HepG2 (cell line): ENCODE results near the gene RYR2. TPM values are rescaled to one million over a fixed set of nuclear protein-coding genes. Genes with fewer than 3 reads are reported as not detected.
A peak's percentile ranks its signal among the peaks of the same experiment; 100 is the strongest.

Experiments
- BRCA1 ChIP-seq: sonication (generic); formaldehyde crosslinking; IDR thresholded peaks from 2 replicates; pipeline ENCODE4 v1.4.0; 2020; ENCODE audit warnings: missing genetic modification reagents
- CBX2 ChIP-seq, 2 experiments: fragments of 200-600 bp in 1 of 2; sonication (generic); formaldehyde crosslinking in 1 of 2; IDR thresholded peaks; 2 replicates each; pipeline versions ENCODE4 v1.7.0 to v1.8.1; 2018 to 2022; ENCODE audit warnings: low read depth in 2 of 2, low read length in 1 of 2, mild to moderate bottlenecking in 1 of 2, missing genetic modification reagents in 1 of 2
- CREB1 ChIP-seq, 2 experiments: fragments of 450-650 bp in 1 of 2; IDR thresholded peaks; 2 replicates each; pipeline ENCODE4 v1.6.1; 2016 to 2017; ENCODE audit warnings: control low read depth in 1 of 2, mild to moderate bottlenecking in 1 of 2, missing compliant biosample characterization in 1 of 2, missing genetic modification characterization in 1 of 2
- ETV5 ChIP-seq: IDR thresholded peaks from 2 replicates; pipeline ENCODE4 v1.6.1; 2018; ENCODE audit warnings: missing biosample characterization, missing genetic modification reagents, inconsistent platforms, borderline replicate concordance
- FOXA3 ChIP-seq: IDR thresholded peaks from 2 replicates; pipeline ENCODE4 v1.6.1; 2016; ENCODE audit warnings: missing genetic modification reagents, missing compliant biosample characterization
- HNRNPL ChIP-seq: fragments of 200-400 bp; formaldehyde crosslinking; IDR thresholded peaks from 2 replicates; pipeline ENCODE4 v1.6.1; 2017; ENCODE audit warnings: mild to moderate bottlenecking, low read depth, low read length
- HOXD1 ChIP-seq: sonication (generic); formaldehyde crosslinking; IDR thresholded peaks from 2 replicates; pipeline ENCODE4 v1.5.0; 2020; ENCODE audit warnings: missing genetic modification reagents
- MAFG ChIP-seq: sonication (generic); formaldehyde crosslinking; IDR thresholded peaks from 2 replicates; pipeline ENCODE4 v1.5.1; 2020; ENCODE audit warnings: mild to moderate bottlenecking, missing genetic modification reagents
- PITX1 ChIP-seq: sonication (generic); formaldehyde crosslinking; IDR thresholded peaks from 2 replicates; pipeline ENCODE4 v1.5.1; 2020; ENCODE audit warnings: mild to moderate bottlenecking, missing genetic modification reagents
- PPARG ChIP-seq: conservative IDR thresholded peaks from 2 replicates; pipeline ENCODE4 v1.6.1; 2016; ENCODE audit warnings: missing biosample characterization, missing genetic modification reagents
- RFXANK ChIP-seq: IDR thresholded peaks from 2 replicates; pipeline ENCODE4 v1.6.1; 2016
- RXRB ChIP-seq: IDR thresholded peaks from 2 replicates; pipeline ENCODE4 v1.6.1; 2016; ENCODE audit warnings: borderline replicate concordance, missing genetic modification reagents, missing compliant biosample characterization
- TMF1 ChIP-seq: sonication (generic); formaldehyde crosslinking; IDR thresholded peaks from 2 replicates; pipeline ENCODE4 v1.8.1; 2022; ENCODE audit warnings: low read depth, missing genetic modification reagents
- TOE1 ChIP-seq: sonication (generic); formaldehyde crosslinking; IDR thresholded peaks from 2 replicates; pipeline ENCODE4 v1.4.0; 2020; ENCODE audit warnings: mild to moderate bottlenecking, missing genetic modification reagents
- ZBTB20 ChIP-seq: sonication (generic); formaldehyde crosslinking; IDR thresholded peaks from 2 replicates; pipeline ENCODE4 v1.8.1; 2023; ENCODE audit warnings: missing genetic modification reagents, low read depth, mild to moderate bottlenecking, borderline replicate concordance
- ZNF225 ChIP-seq: sonication (generic); formaldehyde crosslinking; IDR thresholded peaks from 2 replicates; pipeline ENCODE4 v1.4.0; 2020; ENCODE audit warnings: mild to moderate bottlenecking, missing genetic modification reagents
- ZNF235 ChIP-seq: sonication (generic); formaldehyde crosslinking; IDR thresholded peaks from 2 replicates; pipeline ENCODE4 v1.8.1; 2023; ENCODE audit warnings: mild to moderate bottlenecking, missing genetic modification reagents, borderline replicate concordance
- ZNF333 ChIP-seq: sonication (generic); formaldehyde crosslinking; IDR thresholded peaks from 2 replicates; pipeline ENCODE4 v1.4.0; 2020; ENCODE audit warnings: mild to moderate bottlenecking, missing genetic modification reagents, borderline replicate concordance
- ZNF367 ChIP-seq: sonication (generic); formaldehyde crosslinking; IDR thresholded peaks from 2 replicates; pipeline ENCODE4 v1.4.0; 2020; ENCODE audit warnings: missing genetic modification reagents, borderline replicate concordance
- ZNF558 ChIP-seq: sonication (generic); formaldehyde crosslinking; IDR thresholded peaks from 2 replicates; pipeline ENCODE4 v1.9.0; 2022; ENCODE audit warnings: mild to moderate bottlenecking, missing genetic modification reagents, borderline replicate concordance
- ZNF678 ChIP-seq: sonication (generic); formaldehyde crosslinking; IDR thresholded peaks from 2 replicates; pipeline ENCODE4 v1.4.0; 2020; ENCODE audit warnings: mild to moderate bottlenecking, missing genetic modification reagents
- ZNF740 ChIP-seq: sonication (generic); formaldehyde crosslinking; IDR thresholded peaks from 2 replicates; pipeline ENCODE4 v1.4.0; 2020; ENCODE audit warnings: missing genetic modification reagents
- polyA plus RNA-seq, 8 experiments: library from polyadenylated mRNA; depleted of rRNA in 3 of 8; stranded (reverse) in 7 of 8; unstranded in 1 of 8; fragments of >200 nt; fragmentation: Illumina TruSeq in 4 of 8; extraction: Trizol in 4 of 8; gene quantifications; 2 replicates each; pipeline versions ENCODE4 v1.2.1 to v1.2.3, GENCODE V29; 2011 to 2016; ENCODE audit warnings: low read depth in 4 of 8, missing spikeins in 1 of 8, mixed read lengths in 1 of 8; ENCODE audit not compliant: insufficient read depth in 1 of 8
- total RNA-seq, 5 experiments: library from RNA; depleted of rRNA; stranded (reverse); fragments of >200 nt; fragmentation: Illumina TruSeq; extraction: Trizol; gene quantifications; 2 replicates each; pipeline ENCODE4 v1.2.3, GENCODE V29; 2016; ENCODE audit warnings: low read depth in 1 of 5
- TF ChIP-seq, protein P1 (sequence below): sonication (generic); formaldehyde crosslinking; conservative IDR thresholded peaks from 2 replicates; pipeline ENCODE4 v1.4.0; 2020; ENCODE audit warnings: mild to moderate bottlenecking, missing genetic modification reagents, moderate library complexity

RYR2 gene
- total and polyA plus RNA-seq, 2 of the 13 experiments (the other 11 are each of a cell fraction or from before 2014, with no cell fraction given), result not detected

DNA sequence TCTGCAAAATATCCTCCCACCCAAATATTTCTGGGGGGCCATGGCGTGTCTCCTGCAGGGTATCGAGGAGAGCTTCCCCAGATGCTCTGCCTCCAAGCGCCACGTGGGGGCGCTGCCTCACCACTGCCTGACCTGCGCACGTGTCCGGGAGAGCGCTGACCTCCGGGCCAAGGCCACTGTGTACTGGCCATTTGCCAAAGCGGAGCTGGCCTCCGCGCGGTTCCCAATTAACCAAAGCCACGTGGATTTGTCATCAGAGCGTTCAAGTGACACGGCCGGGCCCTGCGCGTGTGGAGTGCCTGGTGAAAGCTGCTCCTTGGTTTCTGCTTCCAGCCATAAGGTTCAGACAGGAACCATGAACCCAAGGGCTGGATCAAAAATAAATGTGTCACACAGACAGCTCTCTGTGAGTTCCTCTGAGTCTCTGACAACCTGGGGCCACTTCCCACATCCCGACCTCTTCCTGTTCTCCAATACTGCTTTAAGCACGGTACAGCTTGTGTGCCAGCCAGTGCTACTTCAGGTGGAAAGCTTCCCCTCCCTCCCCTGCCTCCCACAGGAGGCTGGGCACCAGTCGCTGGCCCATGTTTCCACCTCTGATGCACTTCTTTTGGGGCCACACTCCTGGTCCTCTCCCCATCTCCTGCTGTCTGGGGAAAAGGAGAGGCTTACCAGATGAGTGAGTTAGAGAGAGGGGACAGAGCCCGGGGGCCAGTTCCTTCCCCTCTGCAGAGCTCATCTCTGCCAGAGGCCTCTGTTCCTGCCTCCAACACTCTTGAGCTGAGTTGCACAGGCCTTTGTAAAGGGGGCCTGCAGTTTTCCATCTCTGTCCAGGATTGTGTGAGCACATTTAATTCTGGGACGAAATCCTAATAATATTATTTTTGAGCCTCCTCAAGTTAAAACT, 822.6 kb downstream of the RYR2 start (continued):
- TF ChIP-seq ETV5 (CRISPR knock-in tag), result peak; percentile 48; the same call in 1 of the 2 replicates
- peak; percentile 34; the same call in 1 of the 2 replicates for TF ChIP-seq CREB1 (IDR thresholded peaks at IDR 0.05)
- TF ChIP-seq CREB1 (CRISPR knock-in tag; IDR thresholded peaks at IDR 0.05), result no peak; the same call in 1 of the 2 replicates
- TF ChIP-seq FOXA3 (CRISPR knock-in tag), result peak; percentile 76
- TF ChIP-seq TMF1 (CRISPR knock-in tag), result 0 out of 2 replicates have a peak, but pooled peaks have one; percentile 60
- TF ChIP-seq PITX1, result peak; percentile 63; the same call in 1 of the 2 replicates
- TF ChIP-seq TOE1 (CRISPR knock-in tag), result no peak
- TF ChIP-seq, protein P1, sequence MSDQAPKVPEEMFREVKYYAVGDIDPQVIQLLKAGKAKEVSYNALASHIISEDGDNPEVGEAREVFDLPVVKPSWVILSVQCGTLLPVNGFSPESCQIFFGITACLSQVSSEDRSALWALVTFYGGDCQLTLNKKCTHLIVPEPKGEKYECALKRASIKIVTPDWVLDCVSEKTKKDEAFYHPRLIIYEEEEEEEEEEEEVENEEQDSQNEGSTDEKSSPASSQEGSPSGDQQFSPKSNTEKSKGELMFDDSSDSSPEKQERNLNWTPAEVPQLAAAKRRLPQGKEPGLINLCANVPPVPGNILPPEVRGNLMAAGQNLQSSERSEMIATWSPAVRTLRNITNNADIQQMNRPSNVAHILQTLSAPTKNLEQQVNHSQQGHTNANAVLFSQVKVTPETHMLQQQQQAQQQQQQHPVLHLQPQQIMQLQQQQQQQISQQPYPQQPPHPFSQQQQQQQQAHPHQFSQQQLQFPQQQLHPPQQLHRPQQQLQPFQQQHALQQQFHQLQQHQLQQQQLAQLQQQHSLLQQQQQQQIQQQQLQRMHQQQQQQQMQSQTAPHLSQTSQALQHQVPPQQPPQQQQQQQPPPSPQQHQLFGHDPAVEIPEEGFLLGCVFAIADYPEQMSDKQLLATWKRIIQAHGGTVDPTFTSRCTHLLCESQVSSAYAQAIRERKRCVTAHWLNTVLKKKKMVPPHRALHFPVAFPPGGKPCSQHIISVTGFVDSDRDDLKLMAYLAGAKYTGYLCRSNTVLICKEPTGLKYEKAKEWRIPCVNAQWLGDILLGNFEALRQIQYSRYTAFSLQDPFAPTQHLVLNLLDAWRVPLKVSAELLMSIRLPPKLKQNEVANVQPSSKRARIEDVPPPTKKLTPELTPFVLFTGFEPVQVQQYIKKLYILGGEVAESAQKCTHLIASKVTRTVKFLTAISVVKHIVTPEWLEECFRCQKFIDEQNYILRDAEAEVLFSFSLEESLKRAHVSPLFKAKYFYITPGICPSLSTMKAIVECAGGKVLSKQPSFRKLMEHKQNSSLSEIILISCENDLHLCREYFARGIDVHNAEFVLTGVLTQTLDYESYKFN (CRISPR knock-in tag), result peak; percentile 29; the same call in 1 of the 2 replicates
- TF ChIP-seq RXRB (CRISPR knock-in tag), result peak; percentile 95
- TF ChIP-seq RFXANK (CRISPR knock-in tag), result no peak
- TF ChIP-seq MAFG (CRISPR knock-in tag), result no peak
- TF ChIP-seq ZNF235 (CRISPR knock-in tag), result no peak
- no peak for TF ChIP-seq ZNF333 (CRISPR knock-in tag)
- TF ChIP-seq PPARG (CRISPR knock-in tag), result peak; percentile 63; the same call in 1 of the 2 replicates
- no peak for TF ChIP-seq ZBTB20 (CRISPR knock-in tag)
- no peak for TF ChIP-seq BRCA1 (CRISPR knock-in tag)
- TF ChIP-seq HNRNPL, result no peak
- no peak for TF ChIP-seq ZNF740 (CRISPR knock-in tag)
- no peak; the same call in 1 of the 2 replicates for TF ChIP-seq HOXD1
- no peak for TF ChIP-seq ZNF367 (CRISPR knock-in tag)
- no peak for TF ChIP-seq ZNF225 (CRISPR knock-in tag)
- TF ChIP-seq CBX2 (IDR thresholded peaks at IDR 0.05; ENCODE audit: low read depth, low read length), result no peak
- no peak for TF ChIP-seq CBX2 (CRISPR knock-in tag; IDR thresholded peaks at IDR 0.05; ENCODE audit: low read depth)
- no peak for TF ChIP-seq ZNF678 (CRISPR knock-in tag)
- peak; percentile 63; the same call in 1 of the 2 replicates for TF ChIP-seq ZNF558 (CRISPR knock-in tag)
